Psoas muscle (tissue), 8 donors: Measurements from ENCODE around the gene ARMC5. TPM values are rescaled to one million over a fixed set of nuclear protein-coding genes. Genes with fewer than 3 reads are reported as not detected.

Source experiments
- ATAC-seq, 4 donors: fragments of 200-7000 bp; cut with Tn5 transposase; one replicate each; pipeline ENCODE4 v1.9.1; 2020; ENCODE audit warnings: moderate library complexity in 3 of 4, mild to moderate bottlenecking in 2 of 4
- DNase-seq, 2 donors: peaks; one replicate each; pipeline ENCODE4 v3.0.0-alpha.2; 2020
- H3K27ac ChIP-seq: fragments of 200-600 bp; one replicate; pipeline ENCODE4 v1.8.0; 2022
- H3K27me3 ChIP-seq, 3 donors: fragments of 200-600 bp in 1 of 3; one replicate each; pipeline versions ENCODE4 v1.6.1 to v1.8.0; 2013 to 2022; ENCODE audit warnings: low read length in 2 of 3, mild to moderate bottlenecking in 2 of 3, moderate library complexity in 1 of 3; ENCODE audit not compliant: insufficient read depth in 3 of 3
- H3K36me3 ChIP-seq, 2 donors: fragments of 200-600 bp in 1 of 2; one replicate each; pipeline versions ENCODE4 v1.6.1 to v1.8.0; 2013 to 2022; ENCODE audit warnings: low read depth in 1 of 2, mild to moderate bottlenecking in 1 of 2, moderate library complexity in 1 of 2; ENCODE audit not compliant: insufficient read depth in 1 of 2
- H3K4me1 ChIP-seq: fragments of 200-600 bp; one replicate; pipeline ENCODE4 v1.8.0; 2022
- H3K4me3 ChIP-seq: fragments of 200-600 bp; one replicate; pipeline ENCODE4 v1.8.0; 2022; ENCODE audit warnings: mild to moderate bottlenecking
- H3K9me3 ChIP-seq: fragments of 200-600 bp; one replicate; pipeline ENCODE4 v1.8.0; 2022
- CTCF ChIP-seq: fragments of 200-600 bp; IDR thresholded peaks from one replicate; pipeline ENCODE4 v1.8.0; 2022; ENCODE audit warnings: antibody characterized with exemption
- WGBS, 3 donors: extraction: QIAGEN DNeasy Blood & Tissue Kit; methylation state at CpG; one replicate each; pipeline versions ENCODE4 v1.1.6 to v1.1.7; 2013; 5-methylcytosine and 5-hydroxymethylcytosine counted together
- intact Hi-C, 2 donors: fragments of 100-400 bp; cut with DNase I; formaldehyde crosslinking; loops; one replicate each; pipeline versions ENCODE4 v1.11.0 to v1.14.2; 2022
- long read RNA-seq, 2 donors: library from polyadenylated mRNA; unstranded; transcript quantifications; one replicate each; pipeline ENCODE4 v2.0.0, GENCODE V29; 2021
- polyA plus RNA-seq, 3 donors: library from polyadenylated mRNA; stranded (reverse); fragments of 200-250 nt; gene quantifications; one replicate each; pipeline ENCODE4 v1.2.3, GENCODE V29; 2013
- total RNA-seq, 4 donors: library from RNA; stranded (reverse); fragmentation: NEBNext Ultra II Directional in 2 of 4; extraction: Animal tissue kit (Norgen Biotek cat#: 25700) in 2 of 4; gene quantifications; one replicate each; pipeline versions ENCODE4 v1.2.1 to v1.2.4, GENCODE V29; 2021 to 2023
- donor health status: healthy with polysubstance abuse.
- donor health status: DM: no; HTN: no; CAD: no; lungs with moderate emphysema.
- donor health status: Bipolar disorder and iron deficiency.
- donor health status: healthy.
- donor health status: DM: yes; HTN: yes; CAD: no.
- donor health status: DM: no; HTN: no; CAD: no.
- donor health status: DM: no; HTN: no; CAD: no.
- donor health status: DM: yes; HTN: yes; CAD: no.

Gene ARMC5
- total RNA-seq (10 to 100 TPM; 10.1 to 18.7 (median 13.1) TPM), polyA plus RNA-seq (10 to 100 TPM in 1 of 3 donors, 1 to 10 TPM in 2; 6.5 to 11.7 (median 8.5) TPM)
- long read RNA-seq, donor 1, transcript ARMC5-201 (6 exons, 3,612 nt) = major isoform, 17 of 31 reads
- long read RNA-seq, donor 1, partial matches to known transcripts = 5 of 31 reads
- long read RNA-seq, donor 1, other reads (novel, unspliced or antisense) = 6 of 31 reads
- long read RNA-seq, donor 2, transcript ARMC5-201 (6 exons, 3,612 nt) = major isoform, 29 of 46 reads
- long read RNA-seq, donor 2, partial matches to known transcripts = 12 of 46 reads
- long read RNA-seq, donor 2, other reads (novel, unspliced or antisense) = 5 of 46 reads

DNA sequence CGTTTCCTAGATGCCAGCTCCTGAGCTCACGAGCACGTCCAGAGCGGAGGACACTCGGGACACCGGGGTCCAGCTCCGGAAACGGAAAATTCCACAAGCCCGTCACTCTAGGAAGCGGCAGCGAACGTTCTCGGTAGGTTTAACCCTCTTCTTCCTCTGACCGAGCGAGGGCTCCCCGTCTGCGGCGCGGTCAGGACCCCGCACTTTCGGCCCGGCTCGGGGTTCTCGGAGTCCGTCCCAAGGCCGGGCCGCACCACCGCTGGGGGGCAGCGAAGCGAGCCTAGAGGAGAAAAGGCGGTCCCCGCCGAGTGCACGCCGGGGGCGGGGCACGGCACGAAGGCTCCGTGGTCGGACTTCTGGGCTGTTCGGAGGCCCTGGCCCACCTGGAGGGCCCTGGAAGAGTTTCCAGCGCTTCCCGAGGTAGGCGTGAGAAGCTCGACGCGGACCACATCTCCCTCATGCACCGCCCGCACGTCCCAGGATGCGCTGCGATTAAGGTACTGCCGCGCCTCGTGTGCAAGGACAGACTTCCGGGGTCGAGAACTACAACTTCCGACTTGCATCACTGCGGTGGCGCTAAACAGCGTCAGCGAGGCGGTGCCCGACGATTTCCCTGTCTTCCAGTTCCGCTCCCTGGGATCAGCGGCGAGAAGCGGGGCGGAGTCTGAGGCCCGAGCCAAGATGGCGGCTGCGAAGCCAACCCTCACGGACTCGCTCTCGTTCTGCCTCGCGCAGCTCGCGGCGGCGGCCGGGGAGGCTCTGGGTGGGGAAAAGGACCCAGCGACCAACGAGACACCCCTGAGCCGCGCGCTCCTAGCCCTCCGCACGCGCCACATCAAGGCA is at the start of gene ARMC5:
Gene ARMC5, plus strand, starts transcription at position 658 of the 843 bp plus-strand sequence. Its CDS starts 24 bp downstream, at position 682.
- H3K9me3 ChIP-seq = no peaks in the 10 kb centered on the region
- peak within 1 kb of the TSS; percentile 100 for H3K27ac ChIP-seq
- WGBS, 3 donors = 0 to 1% (median 0%) methylated on average over 87 to 91 of the region's 91 CpGs
- ATAC-seq = peak; percentile 78 to 85 (median 82)
- peak; percentile 97 to 99 for DNase-seq
- peaks cover 6 to 34% of the 10 kb centered on the region in 2 donors for H3K36me3 ChIP-seq
- intact Hi-C loops = loop anchor here (2.0 to 10.0 kb wide), 2 partner anchors 50 to 244 kb away; partner anchors contain the start of genes PYDC1 (in 1 of the 2), RUSF1 (in 1 of the 2) and TRIM72 (in 1 of the 2)
- H3K4me3 ChIP-seq = peak within 1 kb of the TSS; percentile 98
- no peaks in the 10 kb centered on the region for H3K27me3 ChIP-seq
- TF ChIP-seq CTCF = peak; percentile 65
- H3K4me1 ChIP-seq = peaks cover 54% of the 10 kb centered on the region

DNA sequence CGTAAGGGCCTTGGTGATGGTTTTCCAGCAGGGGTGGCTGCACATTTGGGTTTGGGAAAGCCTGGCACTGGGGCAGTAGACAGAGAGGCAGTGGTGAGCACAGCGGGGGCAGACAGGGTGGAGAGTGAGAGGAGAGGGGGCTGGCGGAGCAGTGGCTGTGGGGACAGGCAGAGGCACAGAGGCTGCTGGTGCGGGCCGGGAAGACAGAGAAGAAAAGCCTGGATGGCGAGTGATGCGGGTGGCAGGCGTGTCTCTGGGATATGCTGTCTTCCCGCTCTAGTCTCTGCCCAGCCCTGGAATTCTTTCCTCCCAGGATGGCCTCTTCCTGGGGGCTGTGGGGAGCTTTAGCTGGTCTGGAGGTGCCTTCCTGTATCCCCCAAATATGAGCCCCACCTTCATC is 49.2 kb upstream of the ARMC5 start:
- H3K4me1 ChIP-seq = no peaks in the 10 kb centered on the region
- H3K27ac ChIP-seq = no peak overlapping the region
- no peaks in the 10 kb centered on the region for H3K9me3 ChIP-seq
- ATAC-seq (no peak), DNase-seq (no peak)
- H3K4me3 ChIP-seq = no peak overlapping the region
- no peaks in the 10 kb centered on the region for H3K36me3 ChIP-seq
- intact Hi-C loops = no loop called here
- H3K27me3 ChIP-seq = no peaks in the 10 kb centered on the region
- no peak for TF ChIP-seq CTCF
- 68 to 79% (median 76%) methylated on average over 9 of the region's 9 CpGs for WGBS, 3 donors

GRCh38 chr16:31411024-31411844 is 48.1 kb upstream of the ARMC5 start:
- Histone ChIP-seq H3K27me3 (no peaks in the 10 kb centered on the region), H3K36me3 (no peaks in the 10 kb centered on the region), H3K4me1 (no peaks in the 10 kb centered on the region), H3K27ac (no peak overlapping the region), H3K9me3 (no peaks in the 10 kb centered on the region), H3K4me3 (no peak overlapping the region)
- intact Hi-C loops = no loop called here
- DNase-seq (no peak), ATAC-seq (no peak)
- WGBS, 3 donors = 77 to 79% (median 77%) methylated on average over 21 to 22 of the region's 22 CpGs
- no peak for TF ChIP-seq CTCF

- no peak for ATAC-seq
- WGBS, 3 donors = 81 to 90% (median 84%) methylated on average over 10 of the region's 10 CpGs
These were observed 46.6 kb upstream of the ARMC5 start for GRCh38 chr16:31412750-31413149.

More at GRCh38 chr16:31412750-31413149, 46.6 kb upstream of the ARMC5 start:
- no peaks in the 10 kb centered on the region for H3K9me3 ChIP-seq
- intact Hi-C loops = no loop called here
- no peaks in the 10 kb centered on the region for H3K4me1 ChIP-seq
- peak in 1 of 2 donors; percentile 33 for DNase-seq
- no peaks in the 10 kb centered on the region for H3K36me3 ChIP-seq
- no peak for TF ChIP-seq CTCF
- H3K27me3 ChIP-seq = no peaks in the 10 kb centered on the region
- H3K27ac ChIP-seq = no peak overlapping the region
- no peak overlapping the region for H3K4me3 ChIP-seq
